GM04503 (cell line): Measurements from ENCODE around the gene ARHGAP24.
"Not testable (repeated sequence)": the region's sequence is repeated elsewhere in the genome, so short reads cannot be mapped to it uniquely, and the experiment has no call there.

Experiments used
- DNase-seq: peaks from one replicate; pipeline ENCODE4 v3.0.0-alpha.2; 2012; ENCODE audit warnings: low read depth

Gene ARHGAP24

GRCh38 chr4:85482010-85482738 lies 7.2 kb downstream of the ARHGAP24 start:
- no peak for DNase-seq

- no peak for DNase-seq
These were observed 11.6 kb downstream of the ARHGAP24 start for GRCh38 chr4:85486425-85487086.

GRCh38 chr4:85488416-85488815 lies 13.5 kb downstream of the ARHGAP24 start:
- no peak for DNase-seq

- DNase-seq = no peak
These were observed 14.5 kb downstream of the ARHGAP24 start for GRCh38 chr4:85489273-85489981.

- DNase-seq = no peak
These were observed 16.6 kb downstream of the ARHGAP24 start for GRCh38 chr4:85491527-85491926.

GRCh38 chr4:85492336-85492735 lies 17.4 kb downstream of the ARHGAP24 start:
- no peak for DNase-seq

- no peak for DNase-seq
These were observed 20.7 kb downstream of the ARHGAP24 start for GRCh38 chr4:85495621-85496020.

GRCh38 chr4:85496126-85496849 lies 21.3 kb downstream of the ARHGAP24 start:
- DNase-seq = no peak

- DNase-seq = peak; percentile 65
These were observed 22.0 kb downstream of the ARHGAP24 start for GRCh38 chr4:85496933-85497332.

- no peak for DNase-seq
These were observed 23.3 kb downstream of the ARHGAP24 start for GRCh38 chr4:85498068-85498733.

GRCh38 chr4:85499573-85499972 lies 24.6 kb downstream of the ARHGAP24 start:
- no peak for DNase-seq

GRCh38 chr4:85500110-85500867 lies 25.3 kb downstream of the ARHGAP24 start:
- no peak for DNase-seq

- not testable (repeated sequence) for DNase-seq
These were observed 26.2 kb downstream of the ARHGAP24 start for GRCh38 chr4:85501145-85501544.

- DNase-seq = no peak
These were observed 33.7 kb downstream of the ARHGAP24 start for GRCh38 chr4:85508654-85509053.

GRCh38 chr4:85509882-85510631 lies 35.1 kb downstream of the ARHGAP24 start:
- DNase-seq = no peak

GRCh38 chr4:85510632-85510984 lies 35.7 kb downstream of the ARHGAP24 start:
- DNase-seq = no peak

- no peak for DNase-seq
These were observed 37.7 kb downstream of the ARHGAP24 start for GRCh38 chr4:85512446-85513205.

- DNase-seq = no peak
These were observed 39.2 kb downstream of the ARHGAP24 start for GRCh38 chr4:85514117-85514516.

GRCh38 chr4:85514783-85515182 lies 39.8 kb downstream of the ARHGAP24 start:
- no peak for DNase-seq

GRCh38 chr4:85515701-85516100 lies 40.8 kb downstream of the ARHGAP24 start:
- DNase-seq = no peak
